Keratinocyte (primary cell): ENCODE measurements around the gene RANBP17. TPM values are rescaled to one million over a fixed set of nuclear protein-coding genes. Genes with fewer than 3 reads are reported as not detected.

Experiments used
- DNase-seq: peaks from one replicate; pipeline ENCODE4 v3.0.0-alpha.2; 2011; ENCODE audit warnings: low read depth, missing footprints, low spot score
- FAIRE-seq: peaks from 2 replicates; lab custom pipeline; 2011; peaks lifted over from hg19 to GRCh38; lab: Jason Lieb, UNC
- H2AFZ ChIP-seq: 2 replicates; pipeline ENCODE4 v1.6.0; 2012; ENCODE audit warnings: low read length, control low read depth, inconsistent platforms; ENCODE audit not compliant: control insufficient read depth
- H3K27ac ChIP-seq: 2 replicates; pipeline ENCODE4 v1.5.1; 2011; ENCODE audit warnings: low read length; ENCODE audit not compliant: control insufficient read depth, insufficient read depth
- H3K27me3 ChIP-seq: 3 replicates; pipeline ENCODE4 v1.6.0; 2011; ENCODE audit warnings: low read length; ENCODE audit not compliant: control insufficient read depth, insufficient read depth; ENCODE audit errors: extremely low read depth
- H3K36me3 ChIP-seq, 2 experiments: 2 replicates in 1 of 2; 3 replicates in 1 of 2; pipeline ENCODE4 v1.5.1; 2011; ENCODE audit warnings: low read length in 2 of 2, mild to moderate bottlenecking in 1 of 2; ENCODE audit not compliant: control insufficient read depth in 2 of 2, insufficient read depth in 2 of 2; ENCODE audit errors: extremely low read depth in 1 of 2
- H3K4me1 ChIP-seq: 3 replicates; pipeline ENCODE4 v1.5.1; 2011; ENCODE audit warnings: low read length; ENCODE audit not compliant: control insufficient read depth, insufficient read depth; ENCODE audit errors: extremely low read depth
- H3K4me2 ChIP-seq: 3 replicates; pipeline ENCODE4 v1.6.0; 2011; ENCODE audit warnings: low read depth, low read length; ENCODE audit not compliant: control insufficient read depth, insufficient read depth; ENCODE audit errors: extremely low read depth
- H3K4me3 ChIP-seq, 3 experiments: fragments of 200-600 bp in 1 of 3; sonication (generic) in 1 of 3; 2 replicates in 2 of 3; 3 replicates in 1 of 3; pipeline ENCODE4 v1.5.1; 2011 to 2016; ENCODE audit warnings: low read length in 3 of 3, mild to moderate bottlenecking in 3 of 3, control low read depth in 2 of 3, inconsistent platforms in 1 of 3, low read depth in 1 of 3, mixed read lengths in 1 of 3, mixed run types in 1 of 3, moderate library complexity in 1 of 3; ENCODE audit not compliant: control insufficient read depth in 2 of 3, insufficient read depth in 2 of 3; ENCODE audit errors: extremely low read depth in 1 of 3
- H3K79me2 ChIP-seq: 2 replicates; pipeline ENCODE4 v1.6.0; 2012; ENCODE audit warnings: low read length; ENCODE audit not compliant: control insufficient read depth, insufficient read depth
- H3K9ac ChIP-seq: 3 replicates; pipeline ENCODE4 v1.6.0; 2011; ENCODE audit warnings: low read length; ENCODE audit not compliant: control insufficient read depth, insufficient read depth; ENCODE audit errors: extremely low read depth
- H3K9me1 ChIP-seq: 3 replicates; pipeline ENCODE4 v1.6.0; 2011; ENCODE audit warnings: low read length; ENCODE audit not compliant: control insufficient read depth, insufficient read depth; ENCODE audit errors: extremely low read depth
- H3K9me3 ChIP-seq: 2 replicates; pipeline ENCODE4 v1.5.1; 2012; ENCODE audit warnings: low read depth, low read length; ENCODE audit not compliant: control insufficient read depth
- H4K20me1 ChIP-seq: 3 replicates; pipeline ENCODE4 v1.6.0; 2011; ENCODE audit warnings: low read length; ENCODE audit not compliant: control insufficient read depth, insufficient read depth; ENCODE audit errors: extremely low read depth
- EZH2 ChIP-seq: IDR thresholded peaks from one replicate; pipeline ENCODE4 v1.6.1; 2012; ENCODE audit warnings: inconsistent platforms, mild to moderate bottlenecking, low read length, moderate library complexity
- dilution Hi-C: fragments of 300-500 bp; cut with MboI; formaldehyde crosslinking; loops from one replicate; pipeline ENCODE4 v1.7.0; 2020; ENCODE audit warnings: low sequenced_read_pairs; ENCODE audit not compliant: extremely low pct_ligation_motif_present
- polyA plus RNA-seq, 5 experiments: library from polyadenylated mRNA; depleted of rRNA in 3 of 5; stranded (reverse) in 3 of 5; stranded (forward) in 1 of 5; unstranded in 1 of 5; fragments of >200 nt; gene quantifications; 1 replicate in 1 of 5; 2 replicates in 3 of 5; 3 replicates in 1 of 5; pipeline versions ENCODE4 v1.2.1 to v1.2.3, GENCODE V29; 2011 to 2012; ENCODE audit warnings: missing spikeins in 2 of 5, low read depth in 1 of 5, low replicate concordance in 1 of 5
- TF ChIP-seq, protein P1 (sequence below), 3 experiments: IDR thresholded peaks in 1 of 3; conservative IDR thresholded peaks in 1 of 3; optimal IDR thresholded peaks in 1 of 3; 2 replicates in 2 of 3; 3 replicates in 1 of 3; pipeline versions ENCODE3 to v1.5.1; 2011; ENCODE audit warnings: low read length in 3 of 3, mild to moderate bottlenecking in 3 of 3, moderate library complexity in 2 of 3, control low read depth in 1 of 3, inconsistent platforms in 1 of 3; ENCODE audit not compliant: insufficient read depth in 2 of 3; ENCODE audit errors: extremely low read depth in 1 of 3

RANBP17 gene
- polyA plus RNA-seq, 1 donor (not counting 4 experiments of a cell fraction or from before 2014, with no cell fraction given), result 0.97 TPM

DNA sequence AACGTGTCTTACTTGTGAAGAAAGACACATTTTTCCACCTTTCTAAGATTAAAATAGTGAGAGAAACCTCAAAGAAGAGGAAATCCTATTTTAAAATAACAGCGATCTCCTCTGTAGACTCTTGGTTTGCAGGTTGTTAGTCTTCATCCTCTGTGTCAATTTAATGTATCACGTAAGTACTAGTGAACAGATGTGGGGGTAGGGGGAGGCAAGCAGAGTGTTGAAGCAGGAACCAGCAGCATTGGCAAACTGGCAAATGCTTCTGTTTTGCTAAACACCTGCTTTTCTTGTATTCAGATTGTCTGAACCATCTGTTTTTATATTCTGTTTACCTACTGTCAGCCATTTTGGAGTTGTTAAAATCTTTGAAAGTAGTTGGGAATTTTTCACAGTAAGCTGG lies 288.0 kb downstream of the RANBP17 start:
- no peaks in the 10 kb centered on the region for H3K9me1 ChIP-seq
- H3K4me1 ChIP-seq, result no peaks in the 10 kb centered on the region
- DNase-seq, result no peak
- H2AFZ ChIP-seq, result no peak overlapping the region
- H3K9me3 ChIP-seq, result no peaks in the 10 kb centered on the region
- H3K4me3 ChIP-seq, result no peak overlapping the region
- dilution Hi-C loops, result no loop called here
- no peak overlapping the region for H3K4me2 ChIP-seq
- TF ChIP-seq, protein P1, sequence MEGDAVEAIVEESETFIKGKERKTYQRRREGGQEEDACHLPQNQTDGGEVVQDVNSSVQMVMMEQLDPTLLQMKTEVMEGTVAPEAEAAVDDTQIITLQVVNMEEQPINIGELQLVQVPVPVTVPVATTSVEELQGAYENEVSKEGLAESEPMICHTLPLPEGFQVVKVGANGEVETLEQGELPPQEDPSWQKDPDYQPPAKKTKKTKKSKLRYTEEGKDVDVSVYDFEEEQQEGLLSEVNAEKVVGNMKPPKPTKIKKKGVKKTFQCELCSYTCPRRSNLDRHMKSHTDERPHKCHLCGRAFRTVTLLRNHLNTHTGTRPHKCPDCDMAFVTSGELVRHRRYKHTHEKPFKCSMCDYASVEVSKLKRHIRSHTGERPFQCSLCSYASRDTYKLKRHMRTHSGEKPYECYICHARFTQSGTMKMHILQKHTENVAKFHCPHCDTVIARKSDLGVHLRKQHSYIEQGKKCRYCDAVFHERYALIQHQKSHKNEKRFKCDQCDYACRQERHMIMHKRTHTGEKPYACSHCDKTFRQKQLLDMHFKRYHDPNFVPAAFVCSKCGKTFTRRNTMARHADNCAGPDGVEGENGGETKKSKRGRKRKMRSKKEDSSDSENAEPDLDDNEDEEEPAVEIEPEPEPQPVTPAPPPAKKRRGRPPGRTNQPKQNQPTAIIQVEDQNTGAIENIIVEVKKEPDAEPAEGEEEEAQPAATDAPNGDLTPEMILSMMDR (optimal IDR thresholded peaks at IDR 0.05 in 1 of 3, IDR thresholded peaks at IDR 0.05 in 1 of 3, conservative IDR thresholded peaks at IDR 0.05 in 1 of 3; ENCODE audit: extremely low read depth in 1 of 3, insufficient read depth in 2 of 3, low read length in 3 of 3), result no peak
- TF ChIP-seq EZH2, result no peak
- no peaks in the 10 kb centered on the region for H3K27me3 ChIP-seq
- no peak overlapping the region for H3K9ac ChIP-seq
- no peaks in the 10 kb centered on the region for H3K36me3 ChIP-seq
- no peaks in the 10 kb centered on the region for H4K20me1 ChIP-seq
- FAIRE-seq, result no peak
- no peak overlapping the region for H3K27ac ChIP-seq
- no peaks in the 10 kb centered on the region for H3K79me2 ChIP-seq

DNA sequence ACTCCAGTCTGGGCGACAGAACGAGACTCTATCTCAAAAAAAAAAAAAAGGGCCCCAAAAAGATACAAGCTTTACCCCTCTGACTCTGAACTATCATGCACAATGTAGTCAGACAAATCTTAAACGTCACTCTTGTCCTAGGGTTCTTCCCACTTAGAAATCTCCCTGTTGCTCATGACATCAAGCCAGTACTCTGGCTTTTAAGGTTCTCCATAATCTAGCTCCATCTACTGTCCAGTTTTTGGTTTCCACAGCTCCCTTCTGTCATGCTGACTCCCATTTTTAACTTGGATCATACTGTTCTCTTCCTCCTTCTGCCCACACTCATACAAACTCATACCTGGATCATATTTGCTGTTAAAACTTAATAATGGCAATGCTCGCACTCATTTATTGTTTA lies 290.6 kb downstream of the RANBP17 start:
- Histone ChIP-seq H3K79me2 (no peaks in the 10 kb centered on the region), H3K36me3 (no peaks in the 10 kb centered on the region), H3K9ac (no peak overlapping the region), H4K20me1 (no peaks in the 10 kb centered on the region), H3K4me2 (no peak overlapping the region), H3K9me3 (no peaks in the 10 kb centered on the region), H3K27me3 (no peaks in the 10 kb centered on the region), H3K27ac (no peak overlapping the region), H2AFZ (no peak overlapping the region), H3K4me1 (peaks cover 5% of the 10 kb centered on the region), H3K9me1 (no peaks in the 10 kb centered on the region), H3K4me3 (no peak overlapping the region)
- dilution Hi-C loops, result no loop called here
- no peak for DNase-seq
- TF ChIP-seq EZH2, result no peak
- TF ChIP-seq, protein P1 (optimal IDR thresholded peaks at IDR 0.05 in 1 of 3, IDR thresholded peaks at IDR 0.05 in 1 of 3, conservative IDR thresholded peaks at IDR 0.05 in 1 of 3; ENCODE audit: extremely low read depth in 1 of 3, insufficient read depth in 2 of 3, low read length in 3 of 3), result peak in 2 of 3 experiments; percentile 9 to 34
- no peak for FAIRE-seq
